ENCODE results near the gene BAZ2B. TPM values are rescaled to one million over a fixed set of nuclear protein-coding genes. Genes with fewer than 3 reads are reported as not detected.
"Not testable (repeated sequence)": the region's sequence is repeated elsewhere in the genome, so short reads cannot be mapped to it uniquely, and the experiment has no call there.

Gene BAZ2B
- total RNA-seq, 2 experiments from 2014 or later = 3.7 to 11.8 TPM

DNA sequence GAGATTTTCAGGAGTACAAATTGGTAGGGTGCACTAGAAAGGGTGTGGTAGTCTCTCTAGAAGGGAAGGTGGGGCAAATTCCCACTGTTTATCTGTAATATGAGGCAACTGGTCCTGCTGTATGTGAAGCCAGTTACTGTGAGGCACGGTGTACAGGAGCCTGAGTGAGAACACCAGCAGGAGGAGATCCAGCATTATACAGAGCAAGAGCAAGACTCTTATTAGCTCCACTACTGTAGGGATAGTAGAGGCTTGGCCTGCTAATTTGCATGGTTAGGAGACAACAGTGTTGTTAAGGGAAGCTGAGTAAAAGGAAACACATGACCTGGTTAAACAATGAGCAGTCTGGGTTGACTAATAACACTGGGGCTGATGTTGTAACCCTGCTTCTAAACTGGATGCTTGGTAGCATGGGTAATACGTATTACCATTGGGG lies 253.5 kb downstream of the BAZ2B start:
- no peak for DNase-seq (ENCODE audit: low spot score)
- no peak for TF ChIP-seq EZH2phosphoT487 (IDR thresholded peaks at IDR 0.05; ENCODE audit: borderline replicate concordance, low read depth, low read length)
- TF ChIP-seq, protein P1, sequence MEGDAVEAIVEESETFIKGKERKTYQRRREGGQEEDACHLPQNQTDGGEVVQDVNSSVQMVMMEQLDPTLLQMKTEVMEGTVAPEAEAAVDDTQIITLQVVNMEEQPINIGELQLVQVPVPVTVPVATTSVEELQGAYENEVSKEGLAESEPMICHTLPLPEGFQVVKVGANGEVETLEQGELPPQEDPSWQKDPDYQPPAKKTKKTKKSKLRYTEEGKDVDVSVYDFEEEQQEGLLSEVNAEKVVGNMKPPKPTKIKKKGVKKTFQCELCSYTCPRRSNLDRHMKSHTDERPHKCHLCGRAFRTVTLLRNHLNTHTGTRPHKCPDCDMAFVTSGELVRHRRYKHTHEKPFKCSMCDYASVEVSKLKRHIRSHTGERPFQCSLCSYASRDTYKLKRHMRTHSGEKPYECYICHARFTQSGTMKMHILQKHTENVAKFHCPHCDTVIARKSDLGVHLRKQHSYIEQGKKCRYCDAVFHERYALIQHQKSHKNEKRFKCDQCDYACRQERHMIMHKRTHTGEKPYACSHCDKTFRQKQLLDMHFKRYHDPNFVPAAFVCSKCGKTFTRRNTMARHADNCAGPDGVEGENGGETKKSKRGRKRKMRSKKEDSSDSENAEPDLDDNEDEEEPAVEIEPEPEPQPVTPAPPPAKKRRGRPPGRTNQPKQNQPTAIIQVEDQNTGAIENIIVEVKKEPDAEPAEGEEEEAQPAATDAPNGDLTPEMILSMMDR (conservative IDR thresholded peaks at IDR 0.05; ENCODE audit: low read length) = no peak
- no peaks in the 10 kb centered on the region for H3K9me3 ChIP-seq (ENCODE audit: low read length)
- H2AFZ ChIP-seq (ENCODE audit: low read length) = no peak overlapping the region
- no TSS peak for BruUV-seq (replicated peaks)
- CTCF ChIA-PET (ENCODE audit: unreplicated experiment) = no interaction called here
- H3K9me2 ChIP-seq (ENCODE audit: insufficient read depth, low read length) = no peaks in the 10 kb centered on the region
- H3K27ac ChIP-seq (ENCODE audit: low read depth, low read length, poor library complexity, severe bottlenecking) = no peak overlapping the region
- no peaks in the 10 kb centered on the region for H4K20me1 ChIP-seq (ENCODE audit: insufficient read depth, low read length)
- no peaks in the 10 kb centered on the region for H3K36me3 ChIP-seq (ENCODE audit: insufficient read depth, low read length)
- POLR2A ChIA-PET = no interaction called here
- no peaks in the 10 kb centered on the region for H3K79me2 ChIP-seq (ENCODE audit: insufficient read depth, low read depth, low read length)
- no peaks in the 10 kb centered on the region for H3K4me1 ChIP-seq (ENCODE audit: insufficient read depth, low read length, poor library complexity, severe bottlenecking)
- no peak overlapping the region for H3K4me2 ChIP-seq (ENCODE audit: low read length)
- no peak overlapping the region for H3K4me3 ChIP-seq (ENCODE audit: low read depth, low read length, poor library complexity, severe bottlenecking)
- intact Hi-C loops (cut with micrococcal nuclease; ENCODE audit: unreplicated experiment) = no loop called here

- Histone ChIP-seq H3K9me2 (ENCODE audit: insufficient read depth, low read length) (no peaks in the 10 kb centered on the region), H4K20me1 (ENCODE audit: insufficient read depth, low read length) (no peaks in the 10 kb centered on the region), H3K27ac (ENCODE audit: low read depth, low read length, poor library complexity, severe bottlenecking) (no peak overlapping the region), H3K4me1 (ENCODE audit: insufficient read depth, low read length, poor library complexity, severe bottlenecking) (no peaks in the 10 kb centered on the region), H3K4me3 (ENCODE audit: low read depth, low read length, poor library complexity, severe bottlenecking) (no peak overlapping the region), H3K4me2 (ENCODE audit: low read length) (no peak overlapping the region), H3K36me3 (ENCODE audit: insufficient read depth, low read length) (no peaks in the 10 kb centered on the region), H2AFZ (ENCODE audit: low read length) (no peak overlapping the region), H3K79me2 (ENCODE audit: insufficient read depth, low read depth, low read length) (no peaks in the 10 kb centered on the region), H3K9me3 (ENCODE audit: low read length) (no peaks in the 10 kb centered on the region)
- DNase-seq (ENCODE audit: low spot score) = no peak
- BruUV-seq (replicated peaks) = no TSS peak
- intact Hi-C loops (cut with micrococcal nuclease; ENCODE audit: unreplicated experiment) = no loop called here
- ChIA-PET CTCF (ENCODE audit: unreplicated experiment) (no interaction called here), POLR2A (no interaction called here)
- TF ChIP-seq, protein P1 (conservative IDR thresholded peaks at IDR 0.05; ENCODE audit: low read length) = no peak
- no peak for TF ChIP-seq EZH2phosphoT487 (IDR thresholded peaks at IDR 0.05; ENCODE audit: borderline replicate concordance, low read depth, low read length)
Observed at GRCh38 chr2:159362094-159362493, 254.3 kb downstream of the BAZ2B start.

DNA sequence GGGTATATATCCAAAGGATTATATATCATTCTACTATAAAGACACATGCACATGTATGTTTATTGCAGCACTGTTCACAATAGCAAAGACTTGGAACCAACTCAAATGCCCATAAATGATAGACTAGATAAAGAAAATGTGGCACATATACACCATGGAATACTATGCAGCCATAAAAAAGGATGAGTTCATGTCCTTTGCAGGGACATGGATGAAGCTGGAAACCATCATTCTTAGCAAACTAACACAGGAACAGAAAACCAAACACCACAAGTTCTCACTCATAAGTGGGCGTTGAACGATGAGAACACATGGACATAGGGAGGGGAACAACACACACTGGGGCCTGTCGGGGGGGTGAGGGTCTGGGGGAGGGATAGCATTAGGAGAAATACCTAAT lies 254.7 kb downstream of the BAZ2B start:
- H3K27ac ChIP-seq (ENCODE audit: low read depth, low read length, poor library complexity, severe bottlenecking); H3K79me2 ChIP-seq (ENCODE audit: insufficient read depth, low read depth, low read length); BruUV-seq (replicated peaks); CTCF ChIA-PET (ENCODE audit: unreplicated experiment); H3K9me2 ChIP-seq (ENCODE audit: insufficient read depth, low read length); DNase-seq (ENCODE audit: low spot score); H3K4me2 ChIP-seq (ENCODE audit: low read length); H3K36me3 ChIP-seq (ENCODE audit: insufficient read depth, low read length); H3K4me1 ChIP-seq (ENCODE audit: insufficient read depth, low read length, poor library complexity, severe bottlenecking); H3K4me3 ChIP-seq (ENCODE audit: low read depth, low read length, poor library complexity, severe bottlenecking); H3K9me3 ChIP-seq (ENCODE audit: low read length); H4K20me1 ChIP-seq (ENCODE audit: insufficient read depth, low read length); H2AFZ ChIP-seq (ENCODE audit: low read length); intact Hi-C loops (cut with micrococcal nuclease; ENCODE audit: unreplicated experiment): not testable (repeated sequence)
- POLR2A ChIA-PET = interaction anchor here (0.6 kb wide), 1 partner anchor 224 kb away, joined by 3 read pairs; no protein-coding TSS in a partner anchor
